HepG2 (cell line): ENCODE measurements around the gene SOWAHA.

Source experiments
- GABPA ChIP-seq, 2 experiments: IDR thresholded peaks; 2 replicates each; pipeline ENCODE4 v1.6.1; 2011 to 2016; ENCODE audit warnings: low read depth in 2 of 2, low read length in 1 of 2, missing biosample characterization in 1 of 2, missing genetic modification characterization in 1 of 2
- MYC ChIP-seq: sonication (generic); formaldehyde crosslinking; IDR thresholded peaks from 2 replicates; pipeline ENCODE4 v1.9.0; 2021; ENCODE audit warnings: missing genetic modification reagents, borderline replicate concordance
- SMC3 ChIP-seq: IDR thresholded peaks from 2 replicates; pipeline ENCODE4 v1.6.1; 2011; ENCODE audit warnings: low read length, improper control_type of control experiment
- TCF12 ChIP-seq, 2 experiments: fragments of 450-650 bp in 1 of 2; sonication (generic) in 1 of 2; formaldehyde crosslinking in 1 of 2; IDR thresholded peaks; 2 replicates each; pipeline versions ENCODE4 v1.6.1 to v1.8.0; 2017 to 2022; ENCODE audit warnings: antibody characterized with exemption in 1 of 2, mild to moderate bottlenecking in 1 of 2, missing genetic modification reagents in 1 of 2, moderate library complexity in 1 of 2
- ZSCAN31 ChIP-seq: sonication (generic); formaldehyde crosslinking; IDR thresholded peaks from 2 replicates; pipeline ENCODE4 v1.5.0; 2020; ENCODE audit warnings: low read depth, mild to moderate bottlenecking, missing genetic modification reagents

DNA sequence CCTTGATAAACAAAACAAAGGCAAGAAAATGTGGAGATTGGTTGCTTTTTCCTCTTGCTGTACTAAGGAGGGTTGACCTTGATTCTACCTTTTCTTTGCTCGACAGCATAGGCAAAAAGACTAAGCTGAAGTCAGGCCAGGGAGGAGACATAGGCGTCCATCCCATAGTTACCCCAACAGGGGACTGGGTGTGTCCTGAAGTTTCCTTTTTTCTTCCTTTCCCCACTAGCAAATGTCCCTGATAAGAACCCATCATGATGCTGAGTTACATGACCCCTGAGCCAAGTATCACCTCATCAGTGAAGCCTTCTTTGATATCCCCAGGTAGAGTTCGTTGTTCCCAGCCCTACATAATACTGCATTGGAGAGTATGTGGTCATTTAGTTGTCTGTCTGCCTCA, 27.2 kb downstream of the SOWAHA start:
- TF ChIP-seq GABPA (IDR thresholded peaks at IDR 0.05; ENCODE audit: low read depth, low read length) (no peak), GABPA (CRISPR knock-in tag; IDR thresholded peaks at IDR 0.05; ENCODE audit: low read depth) (no peak), MYC (no peak), SMC3 (no peak), TCF12 (IDR thresholded peaks at IDR 0.05) (no peak), TCF12 (CRISPR knock-in tag; IDR thresholded peaks at IDR 0.05) (no peak), ZSCAN31 (CRISPR knock-in tag) (no peak)
